NCI-H526 (cell line): Measurements from ENCODE around the gene FLNA.
A peak's percentile ranks its signal among the peaks of the same experiment; 100 is the strongest.

Source experiments
- DNase-seq, 2 experiments: peaks; one replicate each; lab custom pipeline; 2025; lab: John Stamatoyannopoulos, UW

FLNA gene

DNA sequence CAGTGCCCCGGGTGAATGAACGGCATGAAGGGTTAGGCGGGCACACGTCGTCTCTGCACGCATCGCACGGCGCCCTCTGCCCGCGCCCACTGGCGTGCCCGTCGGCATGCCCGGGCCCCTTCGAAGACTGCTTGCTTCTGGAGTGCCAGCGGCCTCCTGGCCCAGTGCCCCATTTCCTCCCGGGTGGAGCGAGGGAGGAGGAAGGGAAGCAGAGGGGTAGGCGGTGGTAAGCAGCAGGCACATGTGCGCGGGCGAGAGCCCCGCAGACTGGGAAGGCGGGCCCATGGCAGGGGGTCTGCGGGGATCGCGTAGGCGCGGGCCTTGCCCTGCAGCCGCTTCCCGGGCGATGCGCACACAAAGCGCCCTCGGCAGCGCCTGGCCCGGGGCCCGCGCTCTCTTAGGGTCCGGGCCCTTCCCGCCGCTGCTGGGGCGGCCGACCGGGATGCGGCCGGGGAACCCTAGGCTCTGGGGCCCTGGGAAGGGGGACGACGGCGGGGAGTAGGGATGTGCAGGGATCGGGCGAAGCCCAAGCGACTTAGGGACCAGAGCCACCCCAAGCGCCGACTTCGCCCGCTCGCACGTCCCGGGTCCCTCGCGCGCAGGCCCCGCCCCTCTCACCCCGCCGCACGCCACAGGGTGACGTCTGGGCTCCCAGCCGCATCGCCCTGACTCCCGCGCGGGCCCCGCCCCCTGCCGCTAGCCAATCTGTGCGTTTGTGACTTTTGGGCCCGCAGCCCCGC, 3.8 kb upstream of the FLNA start:
- DNase-seq: peak in 1 of 2 experiments; percentile 88

DNA sequence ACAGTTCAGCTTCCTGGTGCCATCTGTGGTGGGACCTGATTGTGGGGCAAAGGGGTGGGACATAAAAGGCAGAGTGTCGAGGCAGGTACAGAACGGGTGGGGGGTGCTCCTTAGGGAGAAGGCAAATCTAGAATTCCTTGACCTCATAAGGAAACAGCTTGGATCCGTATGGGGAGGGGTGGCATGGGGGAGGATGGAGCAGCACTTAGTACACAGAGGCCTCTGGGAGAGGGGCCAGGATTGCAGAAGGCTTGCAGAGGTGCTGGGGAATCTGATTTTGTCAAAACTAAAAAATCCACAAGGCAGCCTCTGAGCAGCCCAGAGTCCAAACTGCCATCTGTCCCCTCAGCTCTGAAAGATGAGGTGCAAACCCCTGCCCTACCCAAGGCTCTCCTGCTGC, 2.3 kb upstream of the FLNA start:
- DNase-seq: no peak

DNA sequence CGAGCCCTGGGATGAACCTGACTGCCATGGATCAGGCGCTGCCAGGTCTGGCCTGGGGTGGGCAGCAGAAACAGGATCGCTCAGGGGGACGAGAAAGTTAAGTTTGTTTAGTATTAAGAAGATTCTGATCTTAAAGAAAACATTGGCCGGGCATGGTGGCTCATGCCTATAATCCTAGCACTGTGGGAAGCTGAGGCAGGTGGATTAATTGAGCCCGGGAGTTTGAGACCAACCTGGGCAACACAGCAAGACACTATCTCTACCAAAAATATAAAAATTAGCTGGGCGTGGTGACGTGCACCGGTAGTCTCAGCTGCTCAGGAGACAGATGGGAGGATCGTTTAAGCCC, 696 bp upstream of the FLNA start:
- DNase-seq: peak in 1 of 2 experiments; percentile 35

DNA sequence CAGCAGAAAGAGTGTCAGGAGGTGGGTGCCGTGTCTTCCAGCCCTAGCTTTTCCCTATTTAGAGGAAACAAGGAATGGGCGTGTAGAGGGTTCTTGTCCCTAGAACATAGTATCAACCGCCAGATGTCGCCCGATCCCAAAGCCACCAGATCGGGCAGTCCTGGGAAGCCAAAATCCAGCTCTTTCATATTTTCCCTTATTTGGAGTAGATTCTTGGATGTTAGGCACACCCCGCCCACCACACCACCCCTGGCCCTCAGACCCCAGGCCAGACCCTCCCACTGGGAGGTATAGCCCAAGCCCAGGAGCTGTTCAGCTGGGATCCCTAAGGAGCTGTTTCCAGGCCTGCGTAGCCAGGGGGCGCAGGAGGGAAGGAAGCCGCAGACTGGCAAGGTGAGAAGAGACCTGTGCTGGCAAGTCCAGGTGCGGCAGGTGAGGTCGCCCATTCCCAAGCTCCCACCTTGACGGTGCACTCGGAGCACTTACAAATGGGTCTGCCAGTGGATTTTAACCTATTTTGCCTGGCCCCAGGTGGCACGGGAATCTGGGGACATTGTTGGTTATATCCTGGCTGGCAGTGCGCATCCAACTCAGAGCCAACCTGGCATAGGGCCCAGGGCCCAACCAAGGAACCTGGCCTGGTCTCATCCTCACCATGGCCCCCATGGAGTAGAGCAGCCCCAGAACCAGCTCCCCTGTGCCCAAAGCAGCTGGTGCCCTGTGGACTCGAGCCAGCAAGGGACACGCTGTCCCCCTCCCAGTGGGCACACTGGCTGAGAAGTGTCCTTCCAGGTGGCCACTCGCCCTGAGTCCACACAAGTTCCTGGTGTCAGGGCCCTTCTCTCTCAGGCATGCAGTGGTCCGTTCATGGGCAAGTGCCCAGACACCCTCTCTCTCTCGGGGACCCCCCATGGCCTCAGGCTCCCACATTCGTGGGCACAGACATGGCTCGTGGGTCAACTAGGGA, 811 bp downstream of the FLNA start:
- DNase-seq: peak; percentile 92 to 95

DNA sequence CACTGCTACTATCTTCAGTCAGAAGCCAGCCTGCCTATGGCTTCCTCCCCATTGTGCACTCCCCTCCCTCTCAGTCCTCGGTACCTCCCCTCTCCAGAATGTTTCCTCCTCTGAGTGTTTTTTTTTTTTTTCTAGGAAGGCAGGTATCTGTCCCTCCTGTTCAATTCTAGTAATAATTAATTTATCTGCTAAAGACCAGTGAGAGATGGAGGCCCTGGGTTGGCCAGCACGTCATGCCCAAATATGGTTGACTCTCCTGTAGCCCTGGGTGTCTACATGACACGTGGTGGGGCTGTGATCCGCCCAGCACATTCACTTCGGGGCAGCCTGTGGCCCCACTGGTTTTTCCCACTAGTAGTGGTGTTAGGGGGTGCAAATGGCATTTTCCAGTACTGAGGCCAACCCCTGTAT, 1.8 kb downstream of the FLNA start:
- DNase-seq: no peak

DNA sequence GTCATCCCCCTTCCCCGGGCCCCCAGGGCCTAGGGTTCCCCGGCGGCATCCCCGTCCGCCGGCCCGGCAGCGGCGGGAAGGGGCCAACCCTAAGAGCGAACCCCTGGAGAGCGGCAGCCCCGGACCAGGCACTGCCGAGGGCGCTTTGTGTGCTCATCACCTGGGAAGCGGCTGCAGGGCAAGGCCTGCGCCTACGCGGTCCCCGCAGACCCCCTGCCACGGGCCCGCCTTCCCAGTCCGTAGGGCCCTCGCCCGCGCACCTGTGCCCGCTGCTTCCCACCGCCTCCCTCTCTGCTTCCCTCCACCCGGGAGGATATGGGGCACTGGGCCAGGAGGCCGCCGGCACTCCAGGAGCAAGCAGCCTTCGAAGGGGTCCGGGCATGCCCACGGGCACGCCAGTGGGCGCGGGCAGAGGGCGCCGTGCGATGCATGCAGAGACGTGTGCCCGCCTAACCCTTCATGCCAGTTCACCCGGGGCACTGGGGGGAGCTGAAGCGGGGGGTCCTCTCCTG, 2.6 kb downstream of the FLNA start:
- DNase-seq: peak in 1 of 2 experiments; percentile 81

DNA sequence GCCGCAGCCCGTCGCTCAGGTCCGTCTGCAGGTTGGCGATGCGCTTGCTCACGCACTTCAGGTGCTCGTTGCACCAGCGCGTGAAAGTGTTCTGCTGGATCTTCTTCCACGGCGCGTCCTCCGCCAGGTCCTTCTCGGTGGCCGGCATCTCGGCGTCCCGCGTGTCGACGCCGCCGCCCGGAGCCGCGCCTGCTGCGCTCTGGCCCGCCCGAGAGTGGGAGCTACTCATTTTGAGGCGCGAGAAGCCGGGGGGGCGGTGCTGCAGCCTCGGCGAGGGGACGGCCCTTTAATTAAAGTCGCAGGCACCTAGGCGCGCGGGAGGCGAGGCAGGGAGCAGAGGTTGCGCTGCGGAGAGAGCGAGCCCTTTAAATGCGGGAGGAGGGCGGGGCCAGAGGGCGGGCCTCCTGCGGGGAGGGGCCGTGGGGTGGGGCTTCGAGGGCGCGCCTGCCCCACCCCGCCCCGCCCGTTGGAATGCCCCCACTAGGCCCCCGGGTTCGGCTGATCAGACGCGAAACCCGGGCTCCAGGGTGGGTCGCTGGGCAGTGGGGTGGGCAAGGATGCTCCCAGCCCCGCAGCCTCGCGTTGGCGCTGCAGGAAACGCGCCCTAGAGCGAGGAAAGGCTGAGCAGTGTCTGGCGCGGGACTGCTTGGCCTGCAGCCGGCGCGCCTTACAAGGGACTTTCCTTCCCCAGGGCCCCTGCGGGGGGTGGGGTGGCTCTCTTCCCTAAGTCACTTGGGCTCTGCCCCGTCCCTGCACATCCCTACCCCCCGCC, 3.2 kb downstream of the FLNA start:
- DNase-seq: peak; percentile 92 to 99

DNA sequence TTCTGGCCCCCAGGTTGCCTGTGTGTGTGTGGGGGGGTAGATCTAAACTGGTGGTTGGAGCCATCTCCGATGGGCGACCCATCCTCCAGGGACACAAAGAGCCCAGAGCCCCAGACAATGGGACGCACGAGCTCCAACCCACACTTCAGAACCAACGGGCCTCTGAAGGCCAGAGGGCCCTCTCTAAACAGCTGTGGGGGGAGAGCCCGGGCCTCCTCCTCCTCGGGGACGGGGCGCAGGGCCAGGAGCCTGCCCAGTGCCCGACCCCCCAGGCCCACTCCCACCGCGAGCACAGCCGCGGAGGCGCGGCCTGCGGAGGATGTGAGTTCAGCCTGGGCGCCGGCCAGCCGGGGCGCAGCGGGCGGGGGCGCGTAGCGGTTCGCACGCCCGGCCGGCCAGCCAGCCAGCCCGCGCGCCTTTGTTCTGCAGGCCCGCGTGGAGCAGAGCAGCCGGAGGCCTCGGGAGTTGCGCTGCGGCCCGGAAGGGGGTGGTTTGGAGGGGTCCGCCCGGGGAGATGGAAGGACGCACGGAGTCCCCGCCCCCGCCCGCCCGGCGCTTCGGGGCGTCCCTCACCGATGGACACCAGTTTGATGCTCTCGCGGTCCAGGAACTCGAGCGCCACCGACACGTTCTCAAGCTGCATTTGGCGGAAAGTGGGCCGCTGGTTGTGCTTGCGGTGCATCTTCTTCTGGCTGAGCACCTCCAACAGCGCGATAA, 4.0 kb downstream of the FLNA start:
- DNase-seq: peak in 1 of 2 experiments; percentile 74

DNA sequence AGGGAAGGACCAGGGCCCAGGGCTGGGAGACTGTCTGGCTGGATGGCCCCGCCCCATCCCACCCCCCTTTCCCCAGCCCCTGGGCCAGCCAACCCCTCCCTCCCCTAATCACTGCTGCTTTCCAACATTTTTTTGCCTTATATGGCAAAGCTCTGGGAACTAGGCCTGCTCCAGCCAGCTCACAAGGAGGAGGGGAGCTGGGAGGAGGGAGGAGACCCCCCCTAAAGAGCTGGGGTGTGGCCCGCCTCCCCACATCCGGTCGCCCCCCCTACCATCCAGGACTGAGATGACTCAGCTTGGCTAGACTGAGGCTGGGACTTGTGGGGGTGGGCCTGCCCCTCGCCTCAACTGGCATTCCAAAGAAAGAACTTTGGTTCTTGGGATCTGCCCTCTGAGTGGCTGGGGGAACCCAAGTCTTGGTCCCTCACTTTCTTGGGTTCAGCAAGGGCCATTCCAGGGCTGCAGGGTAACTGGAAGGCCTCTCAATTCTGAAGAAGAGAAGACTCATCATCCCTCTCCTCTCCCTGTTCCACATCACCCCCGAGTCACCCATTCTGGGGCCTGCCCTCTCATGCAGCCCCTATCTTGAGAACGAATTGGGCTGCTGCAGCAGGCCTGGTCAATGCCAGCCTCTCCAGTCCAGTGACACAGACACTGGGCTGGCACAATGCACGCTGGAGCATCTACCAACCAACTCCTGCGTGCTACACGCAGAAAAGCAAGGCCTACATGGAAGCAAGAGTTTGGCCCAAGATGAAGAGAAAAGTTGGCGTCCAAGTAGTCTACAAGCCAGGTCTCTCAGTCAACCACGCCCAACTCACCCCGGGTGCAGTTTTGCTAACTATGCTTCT, 4.8 kb downstream of the FLNA start:
- DNase-seq: peak in 1 of 2 experiments; percentile 72

DNA sequence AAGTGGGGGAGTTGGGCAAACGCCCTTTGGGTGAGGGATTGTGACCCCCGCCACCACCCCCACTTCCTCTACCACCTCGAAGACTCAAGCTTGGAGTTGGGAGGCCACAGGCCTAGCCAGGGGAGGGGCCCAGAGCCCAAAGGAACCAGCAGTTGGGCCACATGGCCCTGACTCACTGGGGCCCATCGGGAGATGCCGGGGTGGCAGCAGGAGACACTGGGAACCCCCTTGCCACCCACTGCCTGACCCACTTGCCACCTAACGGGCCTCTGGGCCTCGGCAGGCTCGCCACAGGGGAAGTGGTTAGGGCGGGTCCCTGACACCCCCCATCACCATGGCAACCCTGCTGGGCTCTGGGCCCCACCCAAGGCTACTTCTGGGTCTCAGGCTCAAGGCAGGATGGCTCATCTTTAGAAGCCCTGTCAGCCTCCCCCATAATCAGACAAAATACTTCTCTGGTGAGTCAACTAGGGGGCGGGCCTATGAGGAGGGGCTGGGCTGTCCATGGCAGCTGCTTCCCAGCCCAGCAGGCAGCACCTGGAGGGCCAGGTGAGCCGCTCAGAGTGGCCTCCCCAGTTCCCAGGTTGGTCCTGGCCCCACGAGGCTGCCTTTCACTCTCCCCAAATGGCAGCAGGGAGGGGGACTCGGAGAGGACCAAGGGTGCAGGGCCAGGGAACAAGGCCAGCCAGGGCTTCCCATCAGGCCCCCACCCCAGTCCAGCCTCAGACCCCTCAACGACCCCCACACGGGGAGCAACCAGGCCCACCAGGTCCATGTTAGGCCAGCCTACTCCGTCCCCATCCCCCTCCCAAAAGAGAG, 5.6 kb downstream of the FLNA start:
- peak in 1 of 2 experiments; percentile 53 for DNase-seq

DNA sequence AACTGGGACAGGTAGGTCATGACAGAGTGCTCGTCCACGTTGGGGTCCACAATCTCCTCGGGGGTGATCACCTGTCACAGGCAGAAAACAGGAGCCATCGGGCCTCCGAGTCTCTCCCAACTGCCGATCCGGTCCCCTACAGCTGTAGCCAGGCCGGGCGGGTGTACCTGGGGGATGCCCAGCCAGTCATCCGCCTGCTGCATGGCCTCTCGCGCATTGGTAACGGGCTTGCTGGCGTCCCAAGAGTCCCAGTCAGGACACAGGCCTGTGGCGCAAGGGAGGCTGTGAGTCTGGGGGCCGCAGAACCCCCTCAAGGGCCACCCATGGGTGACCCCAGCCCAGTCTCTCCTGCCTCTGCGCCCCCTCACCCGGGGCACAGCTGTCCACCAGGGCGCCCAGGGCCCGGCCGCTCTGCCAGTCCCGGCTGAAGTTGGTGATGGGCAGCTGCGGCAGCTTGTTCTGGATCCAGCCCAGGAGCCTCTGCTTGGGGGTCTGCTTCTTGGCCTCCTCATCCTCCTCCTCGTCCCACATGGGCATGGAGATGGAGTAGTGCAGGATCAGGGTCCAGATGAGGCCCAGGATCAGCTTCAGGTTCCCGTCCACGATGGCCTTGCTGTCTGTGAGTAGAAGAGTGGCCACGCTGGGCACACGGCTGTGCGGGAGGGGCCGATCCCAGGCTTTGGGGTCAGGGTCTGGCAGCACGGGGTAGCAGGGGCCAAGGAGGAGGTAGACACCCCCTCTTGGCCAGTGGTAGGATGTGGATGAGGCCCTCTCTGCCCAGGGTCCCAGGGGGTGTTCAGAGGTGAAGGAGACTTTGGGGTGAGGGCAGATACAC, 6.7 kb downstream of the FLNA start:
- DNase-seq: no peak

DNA sequence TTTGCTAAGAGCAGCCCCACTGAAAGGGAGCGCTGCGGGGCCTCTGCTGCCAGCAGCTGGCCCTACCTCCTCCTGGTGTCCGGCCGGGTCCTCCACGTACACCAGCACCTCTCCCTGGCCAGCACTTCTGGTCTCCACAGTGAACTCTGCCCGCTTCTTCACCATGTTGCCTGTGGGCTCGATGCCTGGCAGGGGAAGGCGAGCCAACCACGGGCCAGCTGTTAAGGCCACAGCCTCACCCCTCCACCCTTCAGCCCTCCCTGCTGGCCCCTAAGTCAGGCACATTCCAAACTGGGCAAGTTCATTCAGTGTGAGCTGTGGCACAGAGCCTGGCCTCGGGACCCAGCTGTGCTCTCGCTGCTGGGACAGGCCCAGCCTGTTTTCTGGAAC, 7.8 kb downstream of the FLNA start:
- no peak for DNase-seq

DNA sequence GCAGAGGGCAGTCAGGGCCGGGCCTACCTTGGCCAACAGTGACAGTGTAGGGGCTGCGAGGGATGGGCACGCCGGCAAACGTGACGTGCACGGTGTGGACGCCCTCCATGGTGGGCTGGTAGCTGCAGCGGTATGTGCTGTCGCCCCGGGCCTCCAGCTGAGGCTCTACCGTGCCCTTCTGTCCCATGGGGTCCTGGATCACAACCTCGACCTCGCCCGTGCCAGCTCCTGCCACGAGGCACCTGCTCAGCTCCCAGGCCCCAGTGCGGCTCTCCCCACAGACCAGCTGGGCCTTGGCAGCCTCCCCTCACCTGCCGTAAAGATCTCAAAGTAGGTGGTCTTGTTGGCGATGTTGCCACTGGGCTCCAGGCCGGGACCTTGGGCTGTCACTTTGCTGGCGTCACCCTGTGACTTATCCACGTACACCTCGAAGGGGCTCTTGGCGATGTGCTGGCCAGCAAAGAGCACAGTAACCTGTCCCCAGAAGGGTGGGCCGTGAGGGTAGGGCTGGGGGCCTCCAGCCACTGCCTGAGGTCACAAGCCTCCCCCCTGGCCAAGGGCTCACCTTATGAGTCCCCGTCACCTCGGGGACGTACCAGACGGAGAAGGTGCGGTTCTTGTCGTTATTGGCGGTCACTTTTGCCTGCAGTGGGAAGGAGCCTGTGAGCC, 8.3 kb downstream of the FLNA start:
- DNase-seq: no peak

DNA sequence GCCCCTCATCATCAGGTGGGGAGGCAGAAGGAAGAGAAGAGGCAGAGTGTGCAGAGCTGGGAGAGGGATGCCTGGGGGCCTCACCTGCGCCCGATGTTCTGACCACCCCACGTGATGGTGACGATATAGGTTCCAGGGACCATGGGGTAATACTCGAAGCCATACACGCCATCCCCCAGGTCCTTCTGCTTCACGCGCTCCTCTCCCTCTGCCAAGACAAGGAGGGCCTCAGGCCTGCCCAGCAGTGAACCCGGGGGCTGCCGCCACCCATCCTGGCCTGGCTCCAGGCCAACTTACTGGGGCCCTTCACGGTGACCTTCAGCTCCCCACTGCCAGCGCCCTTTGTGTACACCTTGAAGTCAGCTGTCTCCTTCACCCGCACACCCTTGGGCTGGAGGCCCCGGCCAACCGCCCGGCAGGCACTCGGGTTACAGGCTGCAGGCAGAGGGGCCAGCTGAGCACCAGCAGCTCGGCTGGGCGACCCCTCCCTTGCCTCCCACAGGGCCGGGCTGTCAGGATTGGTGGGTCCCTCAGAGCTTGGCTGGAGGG, 9.3 kb downstream of the FLNA start:
- no peak for DNase-seq

DNA sequence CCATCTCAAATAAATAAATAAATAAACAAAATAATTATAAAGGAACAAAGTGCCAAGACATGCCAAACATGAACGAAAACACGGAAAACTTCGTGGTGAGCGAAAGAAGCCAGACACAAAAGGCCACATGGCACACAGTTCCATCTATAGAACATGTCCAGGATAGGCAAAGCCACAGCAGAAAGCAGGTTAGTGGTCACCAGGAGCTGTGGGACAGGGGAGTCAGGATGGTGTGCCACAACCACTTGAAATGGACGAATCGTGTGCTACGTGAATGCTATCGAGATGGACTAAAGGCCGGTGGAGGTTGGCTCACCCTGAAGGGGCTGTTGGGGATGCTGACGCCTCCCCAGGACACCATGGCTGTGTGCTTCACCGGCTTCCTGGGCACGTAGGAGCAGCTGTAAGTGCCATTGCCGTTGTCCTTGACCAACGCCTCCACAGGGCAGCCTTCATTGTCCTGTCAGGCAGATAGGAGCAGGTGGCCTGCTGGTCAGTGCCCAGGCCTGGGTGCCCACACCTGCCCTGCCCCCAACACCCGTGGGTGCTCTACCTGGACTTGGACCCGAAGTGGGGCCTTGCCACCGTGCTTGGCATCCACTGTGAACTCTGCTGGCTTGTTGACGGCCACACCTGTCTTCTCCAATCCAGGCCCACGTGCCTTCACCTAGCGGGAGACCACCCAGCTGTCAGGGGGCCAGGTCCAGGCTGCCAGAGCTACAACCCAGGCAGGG, 10.6 kb downstream of the FLNA start:
- DNase-seq: no peak

DNA sequence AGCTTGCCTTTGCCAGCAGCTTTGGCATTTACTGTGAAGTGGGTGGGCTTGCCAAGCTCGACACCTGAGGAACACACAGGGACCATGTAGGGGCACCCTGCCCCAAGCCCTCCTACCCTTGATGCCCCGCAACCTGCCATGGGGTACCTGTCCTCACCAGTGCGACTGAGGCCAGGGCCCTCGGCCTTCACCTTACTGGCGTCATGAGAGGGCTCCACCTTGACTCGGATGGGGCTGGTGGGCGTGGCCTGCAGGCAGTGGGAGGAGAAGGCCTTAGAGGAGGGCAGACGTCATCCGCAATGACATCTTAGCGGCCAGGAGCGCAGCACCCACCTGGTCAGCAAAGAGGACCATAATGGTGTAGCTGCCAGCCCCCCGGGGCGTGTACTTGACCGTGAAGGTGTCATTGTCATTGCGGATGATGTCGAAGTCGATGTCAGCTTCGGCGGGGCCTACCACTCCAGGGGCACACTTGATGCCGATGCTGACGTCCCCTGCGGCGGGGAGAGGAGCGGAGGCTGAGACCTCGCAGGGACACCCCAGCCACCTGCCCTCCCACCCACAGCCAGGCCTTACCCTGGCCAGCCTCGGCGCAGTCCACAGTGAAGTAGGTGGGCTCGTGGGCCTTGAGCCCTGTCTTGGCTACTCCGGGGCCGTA, 12.2 kb downstream of the FLNA start:
- no peak for DNase-seq
